GM12878 (cell line): Measurements from ENCODE around the gene PPIA. TPM values are rescaled to one million over a fixed set of nuclear protein-coding genes. Genes with fewer than 3 reads are reported as not detected.
A peak's percentile ranks its signal among the peaks of the same experiment; 100 is the strongest.
"Not testable (repeated sequence)": the region's sequence is repeated elsewhere in the genome, so short reads cannot be mapped to it uniquely, and the experiment has no call there.

Experiments
- ATAC-seq: fragments of 200-7000 bp; cut with Tn5 transposase; 3 replicates; pipeline ENCODE4 v1.9.1; 2020; ENCODE audit warnings: mild to moderate bottlenecking, moderate library complexity
- BruUV-seq: library from RNA; stranded (reverse); fragments of 400-500 nt; replicated peaks from 2 replicates; lab custom pipeline; 2021; lab: Mats Ljungman, UMichigan
- CTCF ChIA-PET: fragments of 300-600 bp; sonication (Branson Sonifier 250); formaldehyde crosslinking; extraction: SDS; loops from one replicate; lab custom pipeline; 2021; ENCODE audit warnings: inconsistent platforms; lab: Yijun Ruan, JAX
- POLR2A ChIA-PET: fragments of 350-600 bp; formaldehyde crosslinking; extraction: SDS; loops from one replicate; lab custom pipeline; 2021; ENCODE audit warnings: inconsistent platforms; lab: Charles Lee
- RAD21 ChIA-PET: fragments of 300-600 bp; sonication (Branson Sonifier 250); formaldehyde crosslinking; loops from one replicate; lab custom pipeline; 2023; ENCODE audit warnings: antibody characterized with exemption; ENCODE audit not compliant: unreplicated experiment; lab: Charles Lee
- SMC1A ChIA-PET: fragments of 300-600 bp; sonication (Branson Sonifier 250); formaldehyde crosslinking; loops from one replicate; lab custom pipeline; 2023; ENCODE audit not compliant: unreplicated experiment, uncharacterized antibody; lab: Charles Lee
- DNase-seq: peaks from one replicate; pipeline ENCODE4 v3.0.0-alpha.2; 2011; ENCODE audit warnings: low read depth, low spot score
- FAIRE-seq: peaks from 3 replicates; lab custom pipeline; 2011; peaks lifted over from hg19 to GRCh38; lab: Jason Lieb, UNC
- H2AFZ ChIP-seq: 2 replicates; pipeline ENCODE4 v1.6.0; 2011; ENCODE audit warnings: low read depth, low read length, control low read depth; ENCODE audit not compliant: control insufficient read depth
- H3K27ac ChIP-seq: 2 replicates; pipeline ENCODE4 v1.5.1; 2011; ENCODE audit warnings: control low read depth; ENCODE audit not compliant: control insufficient read depth, insufficient read depth
- H3K27me3 ChIP-seq, 2 experiments: replicated peaks in 1 of 2; 2 replicates each; pipeline versions ENCODE4 v1.6.0 to v1.6.1; 2011; ENCODE audit warnings: low read length in 1 of 2; ENCODE audit not compliant: control insufficient read depth in 2 of 2, insufficient read depth in 2 of 2
- H3K36me3 ChIP-seq, 2 experiments: 2 replicates each; pipeline ENCODE4 v1.5.1; 2011; ENCODE audit warnings: low read length in 1 of 2; ENCODE audit not compliant: control insufficient read depth in 2 of 2, insufficient read depth in 2 of 2
- H3K4me1 ChIP-seq: 2 replicates; pipeline ENCODE4 v1.6.1; 2011; ENCODE audit warnings: mild to moderate bottlenecking, low read length, moderate library complexity, mixed read lengths; ENCODE audit not compliant: control insufficient read depth, insufficient read depth
- H3K4me2 ChIP-seq: 2 replicates; pipeline ENCODE4 v1.6.0; 2011; ENCODE audit warnings: control low read depth; ENCODE audit not compliant: control insufficient read depth, insufficient read depth
- H3K4me3 ChIP-seq: fragments of 200-600 bp; sonication (generic); 2 replicates; pipeline ENCODE4 v1.5.1; 2016
- H3K79me2 ChIP-seq: 2 replicates; pipeline ENCODE4 v1.6.0; 2011; ENCODE audit warnings: low read length; ENCODE audit not compliant: control insufficient read depth, insufficient read depth
- H3K9ac ChIP-seq: 2 replicates; pipeline ENCODE4 v1.8.0; 2011; ENCODE audit warnings: low read length, control low read depth, mixed read lengths; ENCODE audit not compliant: control insufficient read depth, insufficient read depth
- H3K9me3 ChIP-seq: replicated peaks from 3 replicates; pipeline ENCODE4 v1.5.1; 2011; ENCODE audit warnings: mild to moderate bottlenecking, low read length; ENCODE audit not compliant: control insufficient read depth, insufficient read depth
- H4K20me1 ChIP-seq: 2 replicates; pipeline ENCODE4 v1.6.0; 2011; ENCODE audit not compliant: control insufficient read depth, insufficient read depth
- EGR1 ChIP-seq, 2 experiments: IDR thresholded peaks; 1 replicate in 1 of 2; 2 replicates in 1 of 2; pipeline ENCODE4 v1.6.1; 2011 to 2012; ENCODE audit warnings: low read depth in 2 of 2, low read length in 2 of 2, borderline replicate concordance in 1 of 2, mild to moderate bottlenecking in 1 of 2, moderate library complexity in 1 of 2
- MTA2 ChIP-seq: fragments of 450-650 bp; IDR thresholded peaks from 2 replicates; pipeline ENCODE4 v1.6.1; 2016; ENCODE audit warnings: low read depth, mild to moderate bottlenecking, moderate library complexity
- RAD51 ChIP-seq: fragments of 450-650 bp; IDR thresholded peaks from 2 replicates; pipeline ENCODE4 v1.6.1; 2016; ENCODE audit warnings: moderate library complexity, mild to moderate bottlenecking, inconsistent platforms
- WGBS: methylation state at CpG from one replicate; pipeline ENCODE4 v1.1.6; 2016; ENCODE audit warnings: low lambda C conversion rate; ENCODE audit not compliant: insufficient replicate concordance, insufficient coverage; ENCODE audit errors: missing lambda C conversion rate; 5-methylcytosine and 5-hydroxymethylcytosine counted together
- in situ Hi-C: fragments of 300-500 bp; cut with MboI; formaldehyde crosslinking; loops from 9 replicates; pipeline ENCODE4 v1.14.3; 2018; ENCODE audit warnings: mixed read lengths
- intact Hi-C: fragments of 100-400 bp; cut with micrococcal nuclease; formaldehyde crosslinking; loops from one replicate; pipeline ENCODE4 v1.14.2; 2022; ENCODE audit not compliant: unreplicated experiment
- polyA plus RNA-seq, 11 experiments: library from polyadenylated mRNA; depleted of rRNA in 4 of 11; unstranded in 6 of 11; stranded (reverse) in 5 of 11; fragments of >200 nt; fragmentation: Nextera tagmentation in 4 of 11; fragmentation: Illumina TruSeq in 1 of 11; extraction: Ambion mirVana in 4 of 11; extraction: Trizol in 1 of 11; gene quantifications; 1 replicate in 1 of 11; 2 replicates in 10 of 11; pipeline versions ENCODE4 v1.2.1 to v1.2.3, GENCODE V29; 2011 to 2016; ENCODE audit warnings: inconsistent platforms in 2 of 11, missing spikeins in 2 of 11, low read depth in 1 of 11
- total RNA-seq, 4 experiments: library from RNA; depleted of rRNA in 3 of 4; stranded (reverse); fragments of >200 nt in 3 of 4; fragmentation: Illumina TruSeq in 1 of 4; extraction: Trizol in 1 of 4; gene quantifications; 2 replicates each; pipeline versions ENCODE4 v1.2.1 to v1.2.3, GENCODE V29; 2013 to 2021
- TF ChIP-seq, protein P1 (sequence below), 3 experiments: IDR thresholded peaks in 2 of 3; conservative IDR thresholded peaks in 1 of 3; 2 replicates each; pipeline ENCODE4 v1.5.1; 2011; ENCODE audit warnings: low read depth in 3 of 3, low read length in 3 of 3, mild to moderate bottlenecking in 3 of 3, control low read depth in 2 of 3, moderate library complexity in 2 of 3, inconsistent platforms in 1 of 3, mixed read lengths in 1 of 3; ENCODE audit not compliant: control insufficient read depth in 2 of 3, insufficient read depth in 1 of 3; ENCODE audit errors: extremely low read depth in 1 of 3
- TF ChIP-seq, protein P2 (sequence below): fragments of 450-650 bp; IDR thresholded peaks from 2 replicates; pipeline ENCODE4 v1.6.1; 2017; ENCODE audit warnings: low read depth, mild to moderate bottlenecking, moderate library complexity
- TF ChIP-seq, protein P3 (sequence below): fragments of 450-650 bp; IDR thresholded peaks from 2 replicates; pipeline ENCODE4 v1.6.1; 2014; ENCODE audit warnings: mild to moderate bottlenecking

Gene PPIA
- total and polyA plus RNA-seq, 10 of the 15 experiments (the other 5 are each of a cell fraction or from before 2014, with no cell fraction given): 2,712 to 7,982 (median 5,027) TPM

DNA sequence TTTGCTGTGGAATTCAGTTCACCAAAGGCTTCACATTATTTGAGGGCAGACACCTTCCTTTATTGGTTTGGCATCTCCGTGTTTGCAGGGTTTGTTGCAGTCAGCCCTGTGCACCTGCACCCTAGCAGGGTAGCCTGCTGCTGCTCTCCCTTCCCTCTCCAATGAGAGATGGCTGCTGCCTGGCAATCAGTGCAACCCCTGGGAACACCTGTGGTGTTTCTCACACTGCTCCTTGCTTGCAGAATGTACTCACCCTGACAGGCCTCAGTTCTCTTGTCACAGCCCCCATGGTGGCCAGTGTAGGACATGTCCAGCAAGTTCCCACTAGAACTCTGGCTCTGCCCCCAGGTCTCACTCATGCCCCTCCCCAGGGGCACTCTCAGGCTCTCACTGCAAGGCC lies 12.1 kb upstream of the PPIA start (continued):
- no peak for TF ChIP-seq RAD51

DNA sequence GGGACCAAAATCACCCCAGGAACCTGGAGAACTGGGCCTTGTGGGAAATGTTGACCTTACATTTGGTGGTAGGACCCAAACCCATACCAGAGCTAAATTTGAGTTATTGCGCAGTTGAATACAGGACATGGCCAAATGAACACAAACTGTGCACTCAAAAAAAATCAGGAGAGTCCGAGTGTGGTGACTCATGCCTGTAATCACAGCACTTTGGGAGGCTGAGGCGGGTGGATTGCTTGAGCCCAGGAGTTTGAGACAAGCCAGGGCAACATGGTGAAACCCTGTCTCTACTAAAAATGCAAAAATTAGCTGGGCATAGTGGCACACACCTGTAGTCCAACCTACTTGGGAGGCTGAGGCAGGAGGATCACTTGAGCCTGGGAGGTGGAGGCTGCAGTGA lies 11.3 kb upstream of the PPIA start:
- SMC1A ChIA-PET, in situ Hi-C loops, H3K4me3 ChIP-seq, H3K4me2 ChIP-seq, H4K20me1 ChIP-seq, intact Hi-C loops, BruUV-seq, DNase-seq, H3K27me3 ChIP-seq, H3K36me3 ChIP-seq, CTCF ChIA-PET, H3K79me2 ChIP-seq, H3K9ac ChIP-seq, H3K4me1 ChIP-seq, H2AFZ ChIP-seq, ATAC-seq, H3K27ac ChIP-seq, FAIRE-seq, H3K9me3 ChIP-seq: not testable (repeated sequence)
- 78% methylated on average over 3 of the region's 3 CpGs for WGBS
- RAD21 ChIA-PET: interaction anchor here (0.6 kb wide), 1 partner anchor 152 kb away, joined by 4 read pairs; no protein-coding TSS in a partner anchor
- POLR2A ChIA-PET: interaction anchor here (2.7 kb wide), 1 partner anchor 35 kb away, joined by 9 read pairs; no protein-coding TSS in a partner anchor

DNA sequence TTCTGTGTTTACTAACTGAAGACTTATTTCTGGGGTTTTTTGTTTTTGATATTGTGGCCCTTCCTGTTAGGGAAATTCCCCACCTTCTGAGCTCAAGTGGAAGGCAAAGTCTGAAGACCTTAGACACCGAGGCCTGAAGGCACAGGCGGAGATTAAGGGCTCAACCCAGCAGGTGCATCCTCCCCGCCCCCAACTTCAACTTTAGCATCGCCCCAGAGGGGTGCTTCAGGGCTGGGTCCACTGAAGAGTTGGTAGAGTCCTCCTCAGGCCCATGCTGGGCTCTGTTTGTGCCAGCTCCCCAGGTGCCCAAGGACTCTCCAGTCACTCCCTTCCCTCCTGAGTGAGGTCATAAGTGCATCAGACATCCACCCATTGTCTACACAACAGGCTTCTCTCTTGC lies 9.4 kb upstream of the PPIA start:
- intact Hi-C loops: no loop called here
- no TSS peak for BruUV-seq
- Histone ChIP-seq H4K20me1 (no peaks in the 10 kb centered on the region), H2AFZ (peak overlapping the region; percentile 58), H3K9ac (no peak overlapping the region), H3K4me2 (no peak overlapping the region)
- ChIA-PET SMC1A (interaction anchor here (0.6 to 1.8 kb wide), 4 partner anchors 11 to 58 kb away, joined by 3 to 9 read pairs (median 3); no protein-coding TSS in a partner anchor), RAD21 (interaction anchor here (0.8 to 2.1 kb wide), 5 partner anchors 19 to 104 kb away, joined by 3 to 6 read pairs (median 5); no protein-coding TSS in a partner anchor)
- no peak for FAIRE-seq
- TF ChIP-seq EGR1 (IDR thresholded peaks at IDR 0.05; ENCODE audit: borderline replicate concordance in 1 of 2, low read depth in 2 of 2, low read length in 2 of 2) (no peak), MTA2 (0 out of 2 replicates have a peak, but pooled peaks have one; percentile 11)
- TF ChIP-seq, protein P1, sequence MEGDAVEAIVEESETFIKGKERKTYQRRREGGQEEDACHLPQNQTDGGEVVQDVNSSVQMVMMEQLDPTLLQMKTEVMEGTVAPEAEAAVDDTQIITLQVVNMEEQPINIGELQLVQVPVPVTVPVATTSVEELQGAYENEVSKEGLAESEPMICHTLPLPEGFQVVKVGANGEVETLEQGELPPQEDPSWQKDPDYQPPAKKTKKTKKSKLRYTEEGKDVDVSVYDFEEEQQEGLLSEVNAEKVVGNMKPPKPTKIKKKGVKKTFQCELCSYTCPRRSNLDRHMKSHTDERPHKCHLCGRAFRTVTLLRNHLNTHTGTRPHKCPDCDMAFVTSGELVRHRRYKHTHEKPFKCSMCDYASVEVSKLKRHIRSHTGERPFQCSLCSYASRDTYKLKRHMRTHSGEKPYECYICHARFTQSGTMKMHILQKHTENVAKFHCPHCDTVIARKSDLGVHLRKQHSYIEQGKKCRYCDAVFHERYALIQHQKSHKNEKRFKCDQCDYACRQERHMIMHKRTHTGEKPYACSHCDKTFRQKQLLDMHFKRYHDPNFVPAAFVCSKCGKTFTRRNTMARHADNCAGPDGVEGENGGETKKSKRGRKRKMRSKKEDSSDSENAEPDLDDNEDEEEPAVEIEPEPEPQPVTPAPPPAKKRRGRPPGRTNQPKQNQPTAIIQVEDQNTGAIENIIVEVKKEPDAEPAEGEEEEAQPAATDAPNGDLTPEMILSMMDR (IDR thresholded peaks at IDR 0.05 in 2 of 3, conservative IDR thresholded peaks at IDR 0.05 in 1 of 3; ENCODE audit: control insufficient read depth in 2 of 3, extremely low read depth in 1 of 3, insufficient read depth in 1 of 3, low read depth in 3 of 3, low read length in 3 of 3): no peak
- TF ChIP-seq, protein P2, sequence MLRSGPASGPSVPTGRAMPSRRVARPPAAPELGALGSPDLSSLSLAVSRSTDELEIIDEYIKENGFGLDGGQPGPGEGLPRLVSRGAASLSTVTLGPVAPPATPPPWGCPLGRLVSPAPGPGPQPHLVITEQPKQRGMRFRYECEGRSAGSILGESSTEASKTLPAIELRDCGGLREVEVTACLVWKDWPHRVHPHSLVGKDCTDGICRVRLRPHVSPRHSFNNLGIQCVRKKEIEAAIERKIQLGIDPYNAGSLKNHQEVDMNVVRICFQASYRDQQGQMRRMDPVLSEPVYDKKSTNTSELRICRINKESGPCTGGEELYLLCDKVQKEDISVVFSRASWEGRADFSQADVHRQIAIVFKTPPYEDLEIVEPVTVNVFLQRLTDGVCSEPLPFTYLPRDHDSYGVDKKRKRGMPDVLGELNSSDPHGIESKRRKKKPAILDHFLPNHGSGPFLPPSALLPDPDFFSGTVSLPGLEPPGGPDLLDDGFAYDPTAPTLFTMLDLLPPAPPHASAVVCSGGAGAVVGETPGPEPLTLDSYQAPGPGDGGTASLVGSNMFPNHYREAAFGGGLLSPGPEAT: 0 out of 2 replicates have a peak, but pooled peaks have one; percentile 30
- TF ChIP-seq, protein P3, sequence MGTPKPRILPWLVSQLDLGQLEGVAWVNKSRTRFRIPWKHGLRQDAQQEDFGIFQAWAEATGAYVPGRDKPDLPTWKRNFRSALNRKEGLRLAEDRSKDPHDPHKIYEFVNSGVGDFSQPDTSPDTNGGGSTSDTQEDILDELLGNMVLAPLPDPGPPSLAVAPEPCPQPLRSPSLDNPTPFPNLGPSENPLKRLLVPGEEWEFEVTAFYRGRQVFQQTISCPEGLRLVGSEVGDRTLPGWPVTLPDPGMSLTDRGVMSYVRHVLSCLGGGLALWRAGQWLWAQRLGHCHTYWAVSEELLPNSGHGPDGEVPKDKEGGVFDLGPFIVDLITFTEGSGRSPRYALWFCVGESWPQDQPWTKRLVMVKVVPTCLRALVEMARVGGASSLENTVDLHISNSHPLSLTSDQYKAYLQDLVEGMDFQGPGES: no peak
- TF ChIP-seq, all 136 proteins: peak for 2
- no peak for DNase-seq
- peaks cover 4% of the 10 kb centered on the region for H3K4me1 ChIP-seq
- peaks cover 5% of the 10 kb centered on the region; the same call in 2 of the 3 replicates for H3K9me3 ChIP-seq
- H3K79me2 ChIP-seq: no peaks in the 10 kb centered on the region
- no peaks in the 10 kb centered on the region for H3K27me3 ChIP-seq
- WGBS: 0% methylated on average over 4 of the region's 4 CpGs
- in situ Hi-C loops: no loop called here
- ChIA-PET CTCF (interaction anchor here (0.6 to 1.5 kb wide), 3 partner anchors 11 to 207 kb away, joined by 3 to 10 read pairs (median 3); no protein-coding TSS in a partner anchor), POLR2A (interaction anchor here (0.7 to 2.7 kb wide), 6 partner anchors 8 to 181 kb away, joined by 3 to 11 read pairs (median 4); no protein-coding TSS in a partner anchor)
- H3K36me3 ChIP-seq: no peaks in the 10 kb centered on the region; a peak in 1 of 4 replicates
- H3K27ac ChIP-seq: no peak overlapping the region
- ATAC-seq: peak; percentile 84
- no peak overlapping the region for H3K4me3 ChIP-seq
